Left renal cortex interstitium (tissue), 4 donors: ENCODE data around the gene HELZ. TPM values are rescaled to one million over a fixed set of nuclear protein-coding genes. Genes with fewer than 3 reads are reported as not detected.
"Not testable (repeated sequence)": the region's sequence is repeated elsewhere in the genome, so short reads cannot be mapped to it uniquely, and the experiment has no call there.

Experiments used
- DNase-seq, 4 donors: peaks; one replicate each; pipeline ENCODE4 v3.0.0-alpha.2; 2013; ENCODE audit warnings: low read depth in 4 of 4, low spot score in 2 of 4, missing footprints in 1 of 4
- polyA plus RNA-seq, 4 donors: library from polyadenylated mRNA; unstranded; fragments of 120-200 nt; gene quantifications; one replicate each; pipeline ENCODE4 v1.2.1, GENCODE V29; 2013; ENCODE audit not compliant: insufficient read length in 4 of 4

The HELZ gene
- polyA plus RNA-seq, 4 donors = 21.6 to 38.8 (median 33.2) TPM

- not testable (repeated sequence) for DNase-seq
These were observed 203.9 kb downstream of the HELZ start for GRCh38 chr17:67041119-67041518.

- no peak for DNase-seq
These were observed 204.3 kb downstream of the HELZ start for GRCh38 chr17:67040652-67041051.

DNA sequence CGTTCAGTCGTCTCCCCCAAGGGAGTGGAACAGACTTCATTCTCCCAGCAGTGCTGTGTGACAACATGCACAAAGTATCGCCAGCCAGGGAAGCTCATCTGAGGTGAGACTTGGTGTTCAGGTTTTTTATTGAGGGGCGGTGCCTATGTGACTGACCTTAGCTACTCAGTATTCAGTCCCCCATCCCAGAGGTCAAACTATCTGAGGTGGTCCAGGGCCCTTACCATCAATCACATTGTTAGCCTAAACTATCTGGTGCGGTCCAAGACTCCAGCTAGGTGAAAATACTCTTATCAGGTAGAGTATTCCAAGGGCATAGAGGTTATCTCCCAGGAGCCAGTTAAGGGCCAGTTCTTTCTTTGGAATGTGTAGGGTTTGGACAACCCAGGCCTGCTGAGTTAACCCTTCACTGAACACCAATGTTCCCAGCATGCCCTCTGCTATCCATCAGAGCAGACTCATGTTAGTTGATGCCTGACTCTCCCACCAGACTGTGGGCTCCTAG lies 206.1 kb downstream of the HELZ start:
- no peak for DNase-seq

- no peak for DNase-seq
These were observed 209.6 kb downstream of the HELZ start for GRCh38 chr17:67035131-67036083.

DNA sequence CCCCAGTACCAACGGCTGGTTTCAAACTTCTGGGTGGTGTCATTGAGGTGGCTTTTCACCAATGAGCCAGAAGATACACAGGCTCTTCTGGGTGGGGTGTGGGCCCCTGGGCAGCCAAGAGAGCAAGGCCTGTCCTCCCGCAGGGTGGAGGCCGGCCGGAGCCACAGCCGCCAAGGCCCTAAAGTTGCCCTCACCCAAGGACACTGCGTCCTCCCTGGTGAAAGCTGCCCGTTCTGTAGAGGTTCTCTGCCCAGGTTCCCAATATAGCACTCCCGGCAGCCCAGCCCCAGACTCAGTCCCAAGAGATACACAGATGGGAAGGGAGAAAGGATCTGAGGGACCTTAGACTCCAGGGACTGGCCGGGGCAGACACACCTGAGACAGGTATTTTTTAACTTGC lies 211.4 kb downstream of the HELZ start:
- no peak for DNase-seq

DNA sequence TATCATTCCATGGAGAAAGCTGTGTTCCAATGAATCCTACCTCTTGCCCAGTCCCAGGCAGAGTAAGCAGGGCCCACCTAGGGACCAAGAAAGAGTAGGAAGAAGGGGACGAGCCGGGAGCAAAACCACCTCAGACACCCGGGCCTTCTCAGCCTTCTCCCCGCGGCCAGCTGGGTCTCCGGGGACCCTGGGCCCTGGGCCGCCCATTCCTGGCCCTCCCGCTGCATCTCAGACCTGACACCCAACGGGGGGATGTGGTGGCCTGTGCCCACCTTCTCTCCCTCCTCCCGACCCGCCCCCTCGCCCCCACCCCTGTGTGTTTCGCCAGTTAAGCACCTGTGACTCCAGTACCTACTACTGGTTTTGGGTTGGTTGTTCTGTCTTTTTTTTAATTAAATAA lies 212.0 kb downstream of the HELZ start:
- DNase-seq = no peak

DNA sequence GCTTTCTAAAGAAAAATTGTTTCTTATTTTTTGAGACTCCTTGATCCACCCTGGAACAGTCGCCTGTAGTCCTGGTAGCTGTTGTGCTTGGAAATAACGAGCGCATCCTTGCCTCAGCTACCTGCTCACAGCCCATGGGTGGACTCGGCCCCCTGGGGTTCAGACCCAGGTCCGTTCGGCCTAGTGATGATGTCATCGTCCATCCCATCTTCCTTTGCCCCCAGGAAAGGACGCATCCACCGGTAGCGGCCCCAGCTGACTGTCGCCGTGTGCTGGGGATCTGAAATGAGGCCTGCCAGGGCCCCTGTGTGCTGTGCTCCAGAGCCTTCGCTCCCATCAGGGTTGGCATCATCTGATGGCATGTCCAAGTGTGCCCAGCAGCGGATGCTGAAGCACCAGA lies 212.6 kb downstream of the HELZ start:
- DNase-seq = no peak

DNA sequence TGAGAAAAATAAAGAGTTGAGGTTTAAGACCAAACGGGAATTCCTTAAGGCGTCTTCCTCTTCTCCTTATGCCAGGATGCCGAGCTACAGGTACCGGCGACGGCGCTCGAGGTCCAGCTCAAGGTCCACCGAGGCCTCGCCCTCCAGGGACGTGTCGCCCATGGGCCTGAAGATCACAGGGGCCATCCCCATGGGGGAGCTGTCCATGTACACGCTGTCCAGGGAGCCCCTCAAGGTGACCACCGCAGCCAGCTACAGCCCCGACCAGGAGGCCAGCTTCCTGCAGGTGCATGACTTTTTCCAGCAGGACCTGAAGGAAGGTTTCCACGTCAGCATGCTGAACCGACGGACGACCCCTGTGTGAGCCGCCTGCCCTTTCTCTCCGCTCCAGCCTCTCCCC lies 214.4 kb downstream of the HELZ start:
- no peak for DNase-seq

DNA sequence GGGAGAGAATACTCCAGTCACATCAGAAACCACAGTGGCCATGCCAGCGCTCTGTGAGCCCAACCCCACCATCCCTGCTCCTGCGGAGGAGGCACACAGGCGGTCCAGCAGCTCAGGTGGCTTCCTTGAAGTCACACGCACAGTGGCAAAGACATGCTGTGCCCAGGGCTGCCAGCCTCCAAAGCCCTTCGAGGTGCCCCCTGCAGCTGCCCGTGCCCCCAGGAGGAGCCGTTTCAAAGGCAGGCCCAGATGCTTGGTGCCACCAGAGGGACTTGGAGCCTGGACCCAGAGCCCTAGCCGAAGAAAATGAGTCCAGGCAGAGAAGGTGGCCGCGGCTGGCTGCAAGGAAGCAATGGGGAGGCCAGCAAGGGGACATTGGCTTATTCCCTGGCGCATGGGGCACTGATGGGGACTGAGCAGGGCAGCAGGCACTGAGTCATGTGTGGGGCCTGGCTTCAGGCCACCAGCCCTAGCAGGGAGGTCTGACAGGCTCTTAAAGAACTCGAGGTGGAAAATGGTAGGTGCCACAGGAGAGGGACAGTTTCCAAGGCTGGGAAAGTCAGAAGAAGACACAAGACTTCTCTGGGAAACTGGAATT lies 217.9 kb downstream of the HELZ start:
- DNase-seq = no peak

DNA sequence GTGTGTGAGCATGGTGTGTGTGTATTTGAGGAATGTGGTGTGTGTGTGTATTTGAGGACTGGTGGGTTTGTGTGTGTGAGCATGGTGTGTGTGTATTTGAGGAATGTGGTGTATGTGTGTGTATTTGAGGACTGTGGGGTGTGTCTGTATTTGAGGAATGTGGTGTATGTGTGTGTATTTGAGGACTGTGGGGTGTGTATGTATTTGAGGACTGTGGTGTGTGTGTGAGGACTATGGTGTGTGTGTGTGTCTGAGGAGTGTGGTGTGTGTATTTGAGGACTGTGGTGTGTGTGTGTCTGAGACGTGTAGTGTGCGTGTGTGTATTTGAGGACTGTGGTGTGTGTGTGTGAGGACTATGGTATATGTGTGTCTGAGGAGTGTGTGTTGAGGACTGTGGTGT lies 218.7 kb downstream of the HELZ start:
- DNase-seq = no peak

DNA sequence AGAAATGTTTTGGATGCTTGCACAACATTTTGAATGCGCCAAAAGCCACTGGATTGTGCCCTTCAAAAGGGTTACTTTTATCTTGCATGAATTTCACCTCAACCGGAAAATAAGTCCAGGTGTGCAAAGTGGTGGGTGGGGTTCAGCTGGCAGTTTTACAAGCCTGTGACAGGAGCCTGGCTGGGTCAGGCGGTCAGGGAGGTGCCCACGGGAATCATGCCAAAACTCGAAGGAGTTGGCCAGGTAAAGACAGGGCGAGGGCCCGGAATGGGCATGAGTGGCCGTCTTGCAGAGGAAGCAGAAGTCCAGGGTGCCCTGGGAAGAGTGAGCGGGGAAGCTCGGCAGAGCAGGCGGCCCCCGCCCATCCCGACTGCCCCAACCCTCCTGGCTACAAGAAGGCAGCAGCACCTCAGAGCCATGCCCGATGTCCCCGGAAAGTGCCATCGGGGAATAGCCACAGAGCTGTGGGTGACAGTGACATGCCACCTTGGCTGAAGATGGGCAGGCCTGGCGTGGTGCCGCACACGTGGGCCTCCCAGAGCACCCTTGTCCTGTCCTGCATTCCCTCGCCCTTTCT lies 219.7 kb downstream of the HELZ start:
- no peak for DNase-seq

- DNase-seq = no peak
These were observed 220.3 kb downstream of the HELZ start for GRCh38 chr17:67024736-67025135.

DNA sequence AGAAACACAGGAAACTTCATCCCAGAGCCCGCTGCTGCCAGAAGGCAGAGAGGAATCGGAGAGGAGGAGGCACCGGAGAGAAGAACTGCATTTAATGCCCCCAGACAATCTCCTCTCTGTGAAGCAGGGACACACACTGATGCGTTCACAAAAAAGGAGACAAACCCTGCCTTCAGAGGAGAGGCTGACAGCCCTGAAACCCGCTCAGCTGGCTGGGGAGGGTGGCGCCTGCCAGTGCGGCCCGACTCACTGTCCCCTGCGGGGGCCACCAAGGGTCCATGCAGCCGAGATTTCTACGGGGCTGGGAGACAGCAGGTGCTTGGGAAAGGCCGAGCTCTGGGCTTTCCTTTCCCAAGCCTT lies 222.6 kb downstream of the HELZ start:
- DNase-seq = no peak

- DNase-seq = no peak
These were observed 223.1 kb downstream of the HELZ start for GRCh38 chr17:67021743-67022450.

- DNase-seq = no peak
These were observed 223.8 kb downstream of the HELZ start for GRCh38 chr17:67021196-67021595.

Other genes with a start within 250 kb of the HELZ start
- gene CACNG1, start 200.6 kb downstream of the HELZ start, polyA plus RNA-seq = under 1 TPM in 1 of 4 donors, not detected in 3; 0.11 TPM
- gene PSMD12, start 121.4 kb upstream of the HELZ start, polyA plus RNA-seq = 10 to 100 TPM; 37.4 to 51.5 (median 44.2) TPM
- 10 to 100 TPM; 20.0 to 23.7 (median 20.5) TPM for gene PITPNC1, start 132.1 kb upstream of the HELZ start, polyA plus RNA-seq